Caco-2 (cell line): Measurements from ENCODE around the gene MORC2. TPM values are rescaled to one million over a fixed set of nuclear protein-coding genes. Genes with fewer than 3 reads are reported as not detected.

Experiments
- BruUV-seq: library from RNA; stranded (reverse); fragments of 400-500 nt; replicated peaks from 2 replicates; lab custom pipeline; 2021; lab: Mats Ljungman, UMichigan
- CTCF ChIA-PET: fragments of 300-600 bp; sonication (Branson Sonifier 250); formaldehyde crosslinking; loops from one replicate; lab custom pipeline; 2022; ENCODE audit warnings: antibody characterized with exemption; lab: Charles Lee
- POLR2A ChIA-PET: fragments of 300-600 bp; sonication (Branson Sonifier 250); formaldehyde crosslinking; loops from one replicate; lab custom pipeline; 2022; ENCODE audit warnings: antibody characterized with exemption; lab: Charles Lee
- DNase-seq, 2 experiments: peaks; one replicate each; pipeline versions ENCODE4 v3.0.0 to v3.0.0-alpha.2; 2020 to 2022
- H3K27me3 ChIP-seq: replicated peaks from 2 replicates; pipeline ENCODE4 v1.6.0; 2011; ENCODE audit warnings: low read length; ENCODE audit not compliant: control insufficient read depth, insufficient read depth
- H3K36me3 ChIP-seq: 2 replicates; pipeline ENCODE4 v1.5.1; 2011; ENCODE audit warnings: low read length; ENCODE audit not compliant: control insufficient read depth, insufficient read depth
- H3K4me1 ChIP-seq: fragments of 250-450 bp; sonication (Bioruptor Pico); 2 replicates; pipeline ENCODE4 v1.5.1; 2020; ENCODE audit warnings: mild to moderate bottlenecking
- H3K4me3 ChIP-seq: 2 replicates; pipeline ENCODE4 v1.5.1; 2011; ENCODE audit warnings: low read depth, mild to moderate bottlenecking, control low read depth, low read length
- H3K9me3 ChIP-seq: fragments of 250-450 bp; sonication (Bioruptor Pico); 2 replicates; pipeline ENCODE4 v1.5.1; 2020; ENCODE audit warnings: mild to moderate bottlenecking, moderate library complexity
- H3K27ac Mint-ChIP-seq: one replicate; pipeline ENCODE4 v1.8.0; 2022; ENCODE audit warnings: mixed read lengths; ENCODE audit not compliant: unreplicated experiment
- H3K27me3 Mint-ChIP-seq: one replicate; pipeline ENCODE4 v1.8.0; 2022; ENCODE audit warnings: mixed read lengths; ENCODE audit not compliant: insufficient read depth, unreplicated experiment
- H3K36me3 Mint-ChIP-seq: one replicate; pipeline ENCODE4 v1.8.0; 2022; ENCODE audit warnings: mild to moderate bottlenecking, mixed read lengths; ENCODE audit not compliant: insufficient read depth, unreplicated experiment
- H3K4me1 Mint-ChIP-seq: one replicate; pipeline ENCODE4 v1.8.0; 2022; ENCODE audit warnings: low read depth, mixed read lengths; ENCODE audit not compliant: unreplicated experiment
- H3K4me3 Mint-ChIP-seq: one replicate; pipeline ENCODE4 v1.8.0; 2022; ENCODE audit warnings: mild to moderate bottlenecking, moderate library complexity, mixed read lengths; ENCODE audit not compliant: unreplicated experiment
- H3K9me3 Mint-ChIP-seq: one replicate; pipeline ENCODE4 v1.8.0; 2022; ENCODE audit warnings: mixed read lengths; ENCODE audit not compliant: unreplicated experiment
- intact Hi-C: fragments of 100-400 bp; cut with micrococcal nuclease; formaldehyde crosslinking; loops from one replicate; pipeline ENCODE4 v1.10.0; 2022; ENCODE audit not compliant: unreplicated experiment
- total RNA-seq: library from RNA; stranded (reverse); gene quantifications from 2 replicates; pipeline ENCODE4 v1.2.3, GENCODE V29; 2022
- TF ChIP-seq, protein P1 (sequence below), 2 experiments: fragments of 200-600 bp in 1 of 2; IDR thresholded peaks; 1 replicate in 1 of 2; 2 replicates in 1 of 2; pipeline versions ENCODE4 v1.5.1 to v1.8.0; 2011 to 2022; ENCODE audit warnings: antibody characterized with exemption in 1 of 2, control low read depth in 1 of 2, inconsistent platforms in 1 of 2, low read depth in 1 of 2, low read length in 1 of 2, mild to moderate bottlenecking in 1 of 2, moderate library complexity in 1 of 2; ENCODE audit not compliant: insufficient read depth in 1 of 2, severe bottlenecking in 1 of 2, unreplicated experiment in 1 of 2

Gene MORC2
- total RNA-seq, 1 experiment from 2014 or later, result 49.9 TPM

- POLR2A ChIA-PET, result no interaction called here
- no peaks in the 10 kb centered on the region for H3K9me3 Mint-ChIP-seq
- no peak for DNase-seq
- no peak overlapping the region for H3K4me3 ChIP-seq
- no peaks in the 10 kb centered on the region for H3K27me3 Mint-ChIP-seq
- H3K27me3 ChIP-seq, result no peaks in the 10 kb centered on the region
- no peaks in the 10 kb centered on the region for H3K9me3 ChIP-seq
- H3K27ac Mint-ChIP-seq, result no peak overlapping the region
- H3K4me1 ChIP-seq, result no peaks in the 10 kb centered on the region
- peaks cover 65% of the 10 kb centered on the region for H3K36me3 Mint-ChIP-seq
- intact Hi-C loops, result no loop called here
- no peak overlapping the region for H3K4me3 Mint-ChIP-seq
- TF ChIP-seq, protein P1, sequence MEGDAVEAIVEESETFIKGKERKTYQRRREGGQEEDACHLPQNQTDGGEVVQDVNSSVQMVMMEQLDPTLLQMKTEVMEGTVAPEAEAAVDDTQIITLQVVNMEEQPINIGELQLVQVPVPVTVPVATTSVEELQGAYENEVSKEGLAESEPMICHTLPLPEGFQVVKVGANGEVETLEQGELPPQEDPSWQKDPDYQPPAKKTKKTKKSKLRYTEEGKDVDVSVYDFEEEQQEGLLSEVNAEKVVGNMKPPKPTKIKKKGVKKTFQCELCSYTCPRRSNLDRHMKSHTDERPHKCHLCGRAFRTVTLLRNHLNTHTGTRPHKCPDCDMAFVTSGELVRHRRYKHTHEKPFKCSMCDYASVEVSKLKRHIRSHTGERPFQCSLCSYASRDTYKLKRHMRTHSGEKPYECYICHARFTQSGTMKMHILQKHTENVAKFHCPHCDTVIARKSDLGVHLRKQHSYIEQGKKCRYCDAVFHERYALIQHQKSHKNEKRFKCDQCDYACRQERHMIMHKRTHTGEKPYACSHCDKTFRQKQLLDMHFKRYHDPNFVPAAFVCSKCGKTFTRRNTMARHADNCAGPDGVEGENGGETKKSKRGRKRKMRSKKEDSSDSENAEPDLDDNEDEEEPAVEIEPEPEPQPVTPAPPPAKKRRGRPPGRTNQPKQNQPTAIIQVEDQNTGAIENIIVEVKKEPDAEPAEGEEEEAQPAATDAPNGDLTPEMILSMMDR (IDR thresholded peaks at IDR 0.05; ENCODE audit: insufficient read depth in 1 of 2, low read depth in 1 of 2, low read length in 1 of 2, severe bottlenecking in 1 of 2, unreplicated experiment in 1 of 2), result no peak
- peaks cover 5% of the 10 kb centered on the region for H3K4me1 Mint-ChIP-seq
- BruUV-seq, result no TSS peak
- CTCF ChIA-PET, result no interaction called here
- peaks cover 6% of the 10 kb centered on the region for H3K36me3 ChIP-seq
Measured at GRCh38 chr22:30925667-30926066, 42.9 kb downstream of the MORC2 start.

GRCh38 chr22:30923168-30923900 is 45.2 kb downstream of the MORC2 start:
- no peak overlapping the region for H3K4me3 ChIP-seq
- TF ChIP-seq, protein P1 (IDR thresholded peaks at IDR 0.05; ENCODE audit: insufficient read depth in 1 of 2, low read depth in 1 of 2, low read length in 1 of 2, severe bottlenecking in 1 of 2, unreplicated experiment in 1 of 2), result no peak
- H3K9me3 Mint-ChIP-seq, result no peaks in the 10 kb centered on the region
- POLR2A ChIA-PET, result interaction anchor here (0.6 to 2.3 kb wide), 4 partner anchors 7 to 157 kb away, joined by 3 to 15 read pairs (median 4); partner anchors contain the start of genes MORC2 and TUG1
- no TSS peak for BruUV-seq
- H3K36me3 Mint-ChIP-seq, result peaks cover 54% of the 10 kb centered on the region
- intact Hi-C loops, result loop anchor here (5.0 kb wide), 1 partner anchor 224 kb away; no protein-coding TSS in a partner anchor
- H3K4me1 ChIP-seq, result no peaks in the 10 kb centered on the region
- no peaks in the 10 kb centered on the region for H3K9me3 ChIP-seq
- peaks cover 5% of the 10 kb centered on the region for H3K4me1 Mint-ChIP-seq
- CTCF ChIA-PET, result no interaction called here
- H3K27ac Mint-ChIP-seq, result peak overlapping the region; percentile 97
- H3K4me3 Mint-ChIP-seq, result peak overlapping the region; percentile 93
- H3K27me3 ChIP-seq, result no peaks in the 10 kb centered on the region
- no peak for DNase-seq
- H3K27me3 Mint-ChIP-seq, result no peaks in the 10 kb centered on the region
- H3K36me3 ChIP-seq, result peaks cover 2% of the 10 kb centered on the region

GRCh38 chr22:30922151-30922611 is 46.4 kb downstream of the MORC2 start:
- no peaks in the 10 kb centered on the region for H3K27me3 ChIP-seq
- Mint-ChIP-seq H3K4me1 (peaks cover 5% of the 10 kb centered on the region), H3K9me3 (no peaks in the 10 kb centered on the region), H3K27me3 (no peaks in the 10 kb centered on the region), H3K36me3 (peaks cover 44% of the 10 kb centered on the region), H3K4me3 (peak overlapping the region; percentile 93), H3K27ac (peak overlapping the region; percentile 97)
- intact Hi-C loops, result loop anchor here (5.0 kb wide), 1 partner anchor 225 kb away; no protein-coding TSS in a partner anchor
- ChIA-PET CTCF (interaction anchor here (0.6 to 2.0 kb wide), 15 partner anchors 7 to 715 kb away, joined by 3 to 15 read pairs (median 4); partner anchors contain the start of genes MORC2, SELENOM and TUG1), POLR2A (interaction anchor here (0.5 to 2.3 kb wide), 9 partner anchors 15 to 159 kb away, joined by 3 to 15 read pairs (median 3); partner anchors contain the start of genes MORC2, SMTN and TUG1)
- no peaks in the 10 kb centered on the region for H3K4me1 ChIP-seq
- peak; percentile 92 for DNase-seq
- H3K4me3 ChIP-seq, result peak overlapping the region; percentile 49
- TF ChIP-seq, protein P1 (IDR thresholded peaks at IDR 0.05; ENCODE audit: insufficient read depth in 1 of 2, low read depth in 1 of 2, low read length in 1 of 2, severe bottlenecking in 1 of 2, unreplicated experiment in 1 of 2), result no peak
- no peaks in the 10 kb centered on the region for H3K9me3 ChIP-seq
- BruUV-seq, result no TSS peak
- peaks cover 2% of the 10 kb centered on the region for H3K36me3 ChIP-seq
